Prostate gland (tissue), 2 donors: Measurements from ENCODE around the gene ZNF506.

Source experiments
- CTCF ChIP-seq, 4 experiments: fragments of 200-600 bp in 2 of 4; fragments of 450-650 bp in 2 of 4; sonication (generic) in 2 of 4; IDR thresholded peaks; 1 replicate in 3 of 4; 2 replicates in 1 of 4; pipeline ENCODE4 v1.5.1; 2016 to 2019; ENCODE audit warnings: antibody characterized with exemption in 4 of 4, mild to moderate bottlenecking in 2 of 4, moderate library complexity in 2 of 4
- POLR2AphosphoS5 ChIP-seq: sonication (generic); formaldehyde crosslinking; IDR thresholded peaks from one replicate; pipeline ENCODE4 v1.6.1; 2017; ENCODE audit warnings: antibody characterized with exemption

- TF ChIP-seq POLR2AphosphoS5 = no peak
- no peak for TF ChIP-seq CTCF (IDR thresholded peaks at IDR 0.05)
Measured at GRCh38 chr19:19774354-19775033, 47.1 kb downstream of the ZNF506 start.
